Heart right ventricle (tissue), 16 donors: ENCODE results near the gene NUDT16L1. TPM values are rescaled to one million over a fixed set of nuclear protein-coding genes. Genes with fewer than 3 reads are reported as not detected.

Experiments
- ATAC-seq, 8 donors: fragments of 200-7000 bp; cut with Tn5 transposase; one replicate each; pipeline ENCODE4 v1.9.1; 2020; ENCODE audit warnings: mild to moderate bottlenecking in 8 of 8, moderate library complexity in 8 of 8, moderate number of reproducible peaks in 1 of 8
- DNase-seq, 2 donors: peaks; one replicate each; pipeline ENCODE4 v3.0.0-alpha.2; 2020
- H3K27ac ChIP-seq, 10 donors: fragments of 200-600 bp; sonication (generic) in 2 of 10; one replicate each; pipeline versions ENCODE4 v1.5.0 to v1.8.0; 2020 to 2022; ENCODE audit warnings: mild to moderate bottlenecking in 3 of 10
- H3K27me3 ChIP-seq, 7 donors: fragments of 200-600 bp; one replicate each; pipeline ENCODE4 v1.8.0; 2021 to 2022; ENCODE audit warnings: mild to moderate bottlenecking in 2 of 7
- H3K36me3 ChIP-seq, 9 donors: fragments of 200-600 bp; sonication (generic) in 1 of 9; one replicate each; pipeline versions ENCODE4 v1.5.0 to v1.8.0; 2020 to 2022; ENCODE audit warnings: mild to moderate bottlenecking in 2 of 9
- H3K4me1 ChIP-seq, 9 donors: fragments of 200-600 bp; sonication (generic) in 1 of 9; one replicate each; pipeline versions ENCODE4 v1.5.0 to v1.8.0; 2020 to 2022; ENCODE audit warnings: mild to moderate bottlenecking in 4 of 9
- H3K4me3 ChIP-seq, 10 donors: fragments of 200-600 bp; sonication (generic) in 2 of 10; one replicate each; pipeline versions ENCODE4 v1.5.0 to v1.8.0; 2020 to 2022; ENCODE audit warnings: mild to moderate bottlenecking in 7 of 10, moderate library complexity in 2 of 10
- H3K9me3 ChIP-seq, 11 donors: fragments of 200-600 bp in 10 of 11; sonication (generic) in 2 of 11; one replicate each; pipeline versions ENCODE4 v1.5.0 to v1.8.0; 2013 to 2022; ENCODE audit warnings: mild to moderate bottlenecking in 2 of 11, control low read depth in 1 of 11, moderate library complexity in 1 of 11
- WGBS, 2 donors: extraction: QIAGEN DNeasy Blood & Tissue Kit; methylation state at CpG; one replicate each; pipeline ENCODE4 v1.1.7; 2013; ENCODE audit warnings: inconsistent platforms in 1 of 2; 5-methylcytosine and 5-hydroxymethylcytosine counted together
- intact Hi-C, 10 donors: fragments of 100-400 bp; cut with DNase I; formaldehyde crosslinking; loops; one replicate each; pipeline versions ENCODE4 v1.11.1 to v1.14.2; 2022
- polyA plus RNA-seq, 2 donors: library from polyadenylated mRNA; stranded (reverse); fragments of 200-250 nt; gene quantifications; one replicate each; pipeline ENCODE4 v1.2.3, GENCODE V29; 2013
- total RNA-seq, 10 donors: library from RNA; stranded (reverse); fragmentation: NEBNext Ultra II Directional in 3 of 10; extraction: Animal tissue kit (Norgen Biotek cat#: 25700) in 3 of 10; gene quantifications; one replicate each; pipeline versions ENCODE4 v1.2.1 to v1.2.4, GENCODE V29; 2021 to 2023
- TF ChIP-seq, protein P1 (sequence below), 9 donors: fragments of 200-600 bp; sonication (generic) in 2 of 9; IDR thresholded peaks; one replicate each; pipeline versions ENCODE4 v1.5.0 to v1.8.0; 2021 to 2022; ENCODE audit warnings: antibody characterized with exemption in 9 of 9, mild to moderate bottlenecking in 5 of 9, moderate library complexity in 1 of 9
- donor health status: Arrhythmogenic right ventricular cardiomyopathy.
- donor health status: ischemic (EF 13 %, LVEDD 7.1; RV severe dilation, severe dysfunction).
- donor health status: healthy with polysubstance abuse.
- donor health status: DM: no; HTN: yes; CAD: no.
- donor health status: DM: no; HTN: no; CAD: no.
- donor health status: ischemic (EF 25% LVEDD 6.9; RV normal size, moderate dysfunction).
- donor health status: ischemic (EF 25% LVEDD 5.7; RV mildly dilated, moderate dysfunction).
- donor health status: healthy.
- donor health status: DM: yes; HTN: yes; CAD: no.
- donor health status: Ischemic cardiomyopathy.
- donor health status: ischemic (EF 35%, LVEDD 5.7; RV mildly dilated, moderate dysfunction).
- donor health status: nonischemic (EF 11% LVEDD 7.7; RV severe dilation, severe dysfunction).
- donor health status: DM: yes; HTN: yes; CAD: no.
- donor health status: PGD.
- donor health status: ischemic (EF 29% LVEDD 5.4; RV normal size, mild dysfunction).
- donor health status: nonischemic (EF 23%, LVEDD 6.1; RV moderate dilation, normal function).

The NUDT16L1 gene
- total and polyA plus RNA-seq, 12 donors, result 25.4 to 65.7 (median 47.0) TPM

DNA sequence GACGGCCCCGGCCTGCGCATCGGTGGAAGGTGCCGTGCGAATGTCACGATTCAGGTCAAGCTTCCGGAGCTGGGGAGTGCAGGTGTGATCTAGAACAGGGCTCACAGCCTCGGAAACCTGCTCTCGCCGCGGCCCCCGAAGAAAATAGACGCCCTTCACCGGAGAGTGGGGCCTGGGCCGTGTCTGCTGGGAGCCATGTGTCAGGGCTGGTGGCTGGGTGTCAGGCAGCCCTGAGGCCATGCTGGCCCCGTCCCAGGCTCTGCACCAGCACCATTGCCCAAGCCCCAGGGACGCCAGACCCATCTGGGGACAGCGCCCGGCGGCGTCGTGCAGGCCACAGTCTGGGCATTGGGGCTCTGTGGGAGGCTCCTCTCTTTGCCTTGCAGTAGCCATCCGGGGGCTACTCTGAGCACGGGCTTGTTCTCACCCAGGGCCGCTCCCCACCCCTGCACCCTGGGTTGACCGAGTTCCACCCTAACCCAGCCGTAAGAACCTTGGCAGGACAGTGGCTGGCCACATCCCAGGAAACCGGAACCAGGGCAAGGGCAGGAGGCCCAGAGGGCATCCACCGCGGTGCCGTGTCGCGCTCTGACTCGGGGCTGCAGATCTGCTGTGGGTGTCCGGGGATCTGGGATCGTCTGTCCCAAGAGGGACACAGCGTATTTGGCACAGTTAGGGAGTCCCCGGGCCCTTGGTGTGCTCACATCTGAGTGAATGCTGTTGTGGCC is 5.3 kb upstream of the NUDT16L1 start:
- Histone ChIP-seq H3K27ac (peak overlapping the region in 4 of 10 donors; percentile 27 to 44 (median 32)), H3K9me3 (no peaks in the 10 kb centered on the region), H3K27me3 (no peaks in the 10 kb centered on the region), H3K36me3 (peaks cover 0 to 76% (median 12%) of the 10 kb centered on the region in 9 donors), H3K4me3 (no peak overlapping the region), H3K4me1 (peaks cover 0 to 21% (median 10%) of the 10 kb centered on the region in 9 donors)
- intact Hi-C loops, result loop anchor here in 1 of 10 donors (10.0 kb wide), 1 partner anchor 173 kb away; no protein-coding TSS in a partner anchor
- DNase-seq (peak in 1 of 2 donors; percentile 54), ATAC-seq (peak in 4 of 8 donors; percentile 0 to 29 (median 14))
- 83 to 86% methylated on average over 39 of the region's 39 CpGs for WGBS, 2 donors
- TF ChIP-seq, protein P1, sequence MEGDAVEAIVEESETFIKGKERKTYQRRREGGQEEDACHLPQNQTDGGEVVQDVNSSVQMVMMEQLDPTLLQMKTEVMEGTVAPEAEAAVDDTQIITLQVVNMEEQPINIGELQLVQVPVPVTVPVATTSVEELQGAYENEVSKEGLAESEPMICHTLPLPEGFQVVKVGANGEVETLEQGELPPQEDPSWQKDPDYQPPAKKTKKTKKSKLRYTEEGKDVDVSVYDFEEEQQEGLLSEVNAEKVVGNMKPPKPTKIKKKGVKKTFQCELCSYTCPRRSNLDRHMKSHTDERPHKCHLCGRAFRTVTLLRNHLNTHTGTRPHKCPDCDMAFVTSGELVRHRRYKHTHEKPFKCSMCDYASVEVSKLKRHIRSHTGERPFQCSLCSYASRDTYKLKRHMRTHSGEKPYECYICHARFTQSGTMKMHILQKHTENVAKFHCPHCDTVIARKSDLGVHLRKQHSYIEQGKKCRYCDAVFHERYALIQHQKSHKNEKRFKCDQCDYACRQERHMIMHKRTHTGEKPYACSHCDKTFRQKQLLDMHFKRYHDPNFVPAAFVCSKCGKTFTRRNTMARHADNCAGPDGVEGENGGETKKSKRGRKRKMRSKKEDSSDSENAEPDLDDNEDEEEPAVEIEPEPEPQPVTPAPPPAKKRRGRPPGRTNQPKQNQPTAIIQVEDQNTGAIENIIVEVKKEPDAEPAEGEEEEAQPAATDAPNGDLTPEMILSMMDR (IDR thresholded peaks at IDR 0.05), result no peak

- no peaks in the 10 kb centered on the region for H3K27me3 ChIP-seq
- no peak overlapping the region for H3K4me3 ChIP-seq
- ATAC-seq, result no peak
- 94 to 95% methylated on average over 20 to 22 of the region's 22 CpGs for WGBS, 2 donors
- DNase-seq, result no peak
- peaks cover 0 to 71% (median 12%) of the 10 kb centered on the region in 9 donors for H3K36me3 ChIP-seq
- intact Hi-C loops, result loop anchor here in 1 of 10 donors (10.0 kb wide), 1 partner anchor 174 kb away; no protein-coding TSS in a partner anchor
- H3K4me1 ChIP-seq, result peaks cover 0 to 20% (median 10%) of the 10 kb centered on the region in 9 donors
- H3K27ac ChIP-seq, result peak overlapping the region in 4 of 10 donors; percentile 27 to 44 (median 32)
- H3K9me3 ChIP-seq, result no peaks in the 10 kb centered on the region
- TF ChIP-seq, protein P1 (IDR thresholded peaks at IDR 0.05), result no peak
These were observed 4.7 kb upstream of the NUDT16L1 start for GRCh38 chr16:4688674-4689045.

GRCh38 chr16:4689091-4689671 is 4.2 kb upstream of the NUDT16L1 start:
- 92% methylated on average over 21 of the region's 21 CpGs for WGBS, 2 donors
- no peak for DNase-seq
- peaks cover 0 to 66% (median 9%) of the 10 kb centered on the region in 9 donors for H3K36me3 ChIP-seq

More at GRCh38 chr16:4689091-4689671, 4.2 kb upstream of the NUDT16L1 start:
- TF ChIP-seq, protein P1 (IDR thresholded peaks at IDR 0.05), result no peak
- no peaks in the 10 kb centered on the region for H3K9me3 ChIP-seq
- intact Hi-C loops, result loop anchor here in 1 of 10 donors (10.0 kb wide), 1 partner anchor 174 kb away; no protein-coding TSS in a partner anchor
- no peak for ATAC-seq
- no peak overlapping the region for H3K27ac ChIP-seq
- H3K4me3 ChIP-seq, result no peak overlapping the region
- peaks cover 0 to 23% (median 11%) of the 10 kb centered on the region in 9 donors for H3K4me1 ChIP-seq
- H3K27me3 ChIP-seq, result no peaks in the 10 kb centered on the region
